ENCODE measurements around the gene FOXL1.

The FOXL1 gene

GRCh38 chr16:86567701-86568581, 10.4 kb upstream of the FOXL1 start:
- H3K4me3 ChIP-seq (ENCODE audit: low read length): peak overlapping the region; percentile 78
- no peak for DNase-seq (ENCODE audit: low read depth)
- TF ChIP-seq CTCF (conservative IDR thresholded peaks at IDR 0.05; ENCODE audit: low read depth, low read length): peak; percentile 21

- peak overlapping the region; percentile 78 for H3K4me3 ChIP-seq (ENCODE audit: low read length)
- TF ChIP-seq CTCF (conservative IDR thresholded peaks at IDR 0.05; ENCODE audit: low read depth, low read length): no peak
- DNase-seq (ENCODE audit: low read depth): no peak
These were observed 9.4 kb upstream of the FOXL1 start for GRCh38 chr16:86568677-86569623.

- peak overlapping the region; percentile 78 for H3K4me3 ChIP-seq (ENCODE audit: low read length)
- DNase-seq (ENCODE audit: low read depth): no peak
- no peak for TF ChIP-seq CTCF (conservative IDR thresholded peaks at IDR 0.05; ENCODE audit: low read depth, low read length)
These were observed 8.5 kb upstream of the FOXL1 start for GRCh38 chr16:86569701-86570447.

- H3K4me3 ChIP-seq (ENCODE audit: low read length): peak overlapping the region; percentile 78
- no peak for DNase-seq (ENCODE audit: low read depth)
- TF ChIP-seq CTCF (conservative IDR thresholded peaks at IDR 0.05; ENCODE audit: low read depth, low read length): no peak
These were observed 7.5 kb upstream of the FOXL1 start for GRCh38 chr16:86570558-86571529.

GRCh38 chr16:86571530-86571915, 6.8 kb upstream of the FOXL1 start:
- DNase-seq (ENCODE audit: low read depth): no peak
- no peak overlapping the region for H3K4me3 ChIP-seq (ENCODE audit: low read length)
- no peak for TF ChIP-seq CTCF (conservative IDR thresholded peaks at IDR 0.05; ENCODE audit: low read depth, low read length)

- no peak overlapping the region for H3K4me3 ChIP-seq (ENCODE audit: low read length)
- DNase-seq (ENCODE audit: low read depth): no peak
- TF ChIP-seq CTCF (conservative IDR thresholded peaks at IDR 0.05; ENCODE audit: low read depth, low read length): no peak
These were observed 6.3 kb upstream of the FOXL1 start for GRCh38 chr16:86572041-86572521.
